H1 (cell line): ENCODE results near the gene DCPS. TPM values are rescaled to one million over a fixed set of nuclear protein-coding genes. Genes with fewer than 3 reads are reported as not detected.

Experiments used
- CTCF ChIA-PET: fragments of 300-600 bp; sonication (Branson Sonifier 250); formaldehyde crosslinking; loops from one replicate; lab custom pipeline; 2021; ENCODE audit not compliant: partially characterized antibody; lab: Charles Lee
- POLR2A ChIA-PET: fragments of 300-600 bp; sonication (Branson Sonifier 250); formaldehyde crosslinking; loops from one replicate; lab custom pipeline; 2021; ENCODE audit warnings: inconsistent platforms; ENCODE audit not compliant: partially characterized antibody; lab: Charles Lee
- DNase-seq, 2 experiments: peaks; one replicate each; pipeline versions ENCODE4 v3.0.0 to v3.0.0-alpha.2; 2010 to 2022; ENCODE audit warnings: low spot score in 2 of 2, low read depth in 1 of 2, mixed read lengths in 1 of 2
- FAIRE-seq: peaks from 2 replicates; lab custom pipeline; 2011; peaks lifted over from hg19 to GRCh38; lab: Jason Lieb, UNC
- H2AFZ ChIP-seq: 2 replicates; pipeline ENCODE4 v1.8.1; 2012; ENCODE audit warnings: low read length, inconsistent platforms
- H2AK5ac ChIP-seq: 2 replicates; pipeline ENCODE4 v1.6.1; 2013; ENCODE audit warnings: low read depth, low read length
- H2BK120ac ChIP-seq: replicated peaks from 2 replicates; pipeline ENCODE3; 2013; ENCODE audit warnings: low read depth, low read length, inconsistent platforms
- H2BK12ac ChIP-seq: 2 replicates; pipeline ENCODE4 v1.6.1; 2013; ENCODE audit warnings: low read depth, low read length
- H2BK15ac ChIP-seq: 2 replicates; pipeline ENCODE4 v1.6.1; 2013; ENCODE audit warnings: low read length
- H2BK20ac ChIP-seq: 2 replicates; pipeline ENCODE4 v1.6.1; 2013; ENCODE audit warnings: low read length
- H2BK5ac ChIP-seq: 2 replicates; pipeline ENCODE4 v1.6.1; 2013; ENCODE audit warnings: low read depth, low read length
- H3K14ac ChIP-seq: 2 replicates; pipeline ENCODE4 v1.6.1; 2013; ENCODE audit warnings: inconsistent platforms; ENCODE audit not compliant: insufficient read length
- H3K18ac ChIP-seq: 2 replicates; pipeline ENCODE4 v1.6.1; 2013; ENCODE audit warnings: low read length; ENCODE audit errors: extremely low read depth
- H3K23ac ChIP-seq: 2 replicates; pipeline ENCODE4 v1.6.1; 2013; ENCODE audit warnings: inconsistent platforms; ENCODE audit not compliant: insufficient read length
- H3K23me2 ChIP-seq: 2 replicates; pipeline ENCODE4 v1.6.1; 2013; ENCODE audit warnings: low read depth, low read length
- H3K27ac ChIP-seq: 2 replicates; pipeline ENCODE4 v1.6.1; 2011; ENCODE audit warnings: low read depth, low read length, inconsistent platforms
- H3K27me3 ChIP-seq, 4 experiments: replicated peaks in 1 of 4; 1 replicate in 1 of 4; 2 replicates in 3 of 4; pipeline versions ENCODE4 v1.6.1 to v1.8.1; 2011 to 2013; ENCODE audit warnings: low read length in 3 of 4, mild to moderate bottlenecking in 3 of 4, inconsistent platforms in 2 of 4, mixed read lengths in 2 of 4, moderate library complexity in 1 of 4; ENCODE audit not compliant: control insufficient read depth in 3 of 4, insufficient read depth in 3 of 4; ENCODE audit errors: extremely low read depth in 1 of 4
- H3K36me3 ChIP-seq, 4 experiments: 2 replicates each; pipeline versions ENCODE4 v1.6.1 to v1.8.1; 2011 to 2013; ENCODE audit warnings: mild to moderate bottlenecking in 4 of 4, low read length in 3 of 4, moderate library complexity in 2 of 4, control low read depth in 1 of 4, inconsistent platforms in 1 of 4; ENCODE audit not compliant: insufficient read depth in 4 of 4, control insufficient read depth in 2 of 4
- H3K4ac ChIP-seq: replicated peaks from 2 replicates; pipeline ENCODE3; 2013; ENCODE audit warnings: low read length, low read depth, mixed read lengths, inconsistent platforms; ENCODE audit not compliant: insufficient read length
- H3K4me1 ChIP-seq, 4 experiments: replicated peaks in 1 of 4; 1 replicate in 1 of 4; 2 replicates in 3 of 4; pipeline versions ENCODE4 v1.6.1 to v1.8.1; 2011 to 2013; ENCODE audit warnings: low read length in 3 of 4, inconsistent platforms in 2 of 4, mixed read lengths in 1 of 4; ENCODE audit not compliant: insufficient read depth in 4 of 4, control insufficient read depth in 3 of 4
- H3K4me2 ChIP-seq, 2 experiments: 2 replicates each; pipeline versions ENCODE4 v1.6.1 to v1.8.1; 2011 to 2013; ENCODE audit warnings: low read depth in 2 of 2, low read length in 2 of 2, control low read depth in 1 of 2, inconsistent platforms in 1 of 2, mild to moderate bottlenecking in 1 of 2; ENCODE audit not compliant: insufficient read depth in 1 of 2
- H3K4me3 ChIP-seq, 4 experiments: fragments of 200-600, 300-600 bp in 1 of 4; sonication (generic), shearing (Covaris generic), sonication (Bioruptor Twin) in 1 of 4; 2 replicates each; pipeline versions ENCODE4 v1.5.1 to v1.8.1; 2011 to 2016; ENCODE audit warnings: low read length in 4 of 4, low read depth in 3 of 4, control low read depth in 2 of 4, inconsistent platforms in 2 of 4, mild to moderate bottlenecking in 2 of 4, mixed read lengths in 1 of 4, moderate library complexity in 1 of 4; ENCODE audit not compliant: insufficient read depth in 2 of 4; ENCODE audit errors: extremely low read depth in 1 of 4
- H3K56ac ChIP-seq: replicated peaks from 2 replicates; pipeline ENCODE3; 2013; ENCODE audit warnings: low read depth, mild to moderate bottlenecking, mixed read lengths, low read length, inconsistent platforms; ENCODE audit not compliant: insufficient read length
- H3K79me1 ChIP-seq: 2 replicates; pipeline ENCODE4 v1.6.1; 2013; ENCODE audit warnings: low read depth, low read length, control low read depth
- H3K79me2 ChIP-seq, 2 experiments: 2 replicates each; pipeline versions ENCODE4 v1.6.1 to v1.8.1; 2012 to 2013; ENCODE audit warnings: low read length in 2 of 2, mild to moderate bottlenecking in 2 of 2, inconsistent platforms in 1 of 2; ENCODE audit not compliant: insufficient read depth in 2 of 2, control insufficient read depth in 1 of 2
- H3K9ac ChIP-seq, 4 experiments: replicated peaks in 1 of 4; 1 replicate in 1 of 4; 2 replicates in 3 of 4; pipeline versions ENCODE4 v1.6.1 to v1.8.1; 2011 to 2013; ENCODE audit warnings: low read depth in 3 of 4, low read length in 3 of 4, control low read depth in 2 of 4, mild to moderate bottlenecking in 2 of 4, moderate library complexity in 2 of 4, inconsistent platforms in 1 of 4; ENCODE audit errors: extremely low read depth in 1 of 4
- H3K9me3 ChIP-seq, 2 experiments: 2 replicates each; pipeline versions ENCODE4 v1.6.1 to v1.8.1; 2012 to 2013; ENCODE audit warnings: mild to moderate bottlenecking in 2 of 2, moderate library complexity in 2 of 2, control low read depth in 1 of 2, inconsistent platforms in 1 of 2, low read depth in 1 of 2, low read length in 1 of 2, mixed read lengths in 1 of 2; ENCODE audit not compliant: insufficient read depth in 2 of 2
- H4K20me1 ChIP-seq, 2 experiments: replicated peaks in 1 of 2; 2 replicates each; pipeline versions ENCODE3 to v1.8.1; 2011 to 2013; ENCODE audit warnings: inconsistent platforms in 2 of 2, low read length in 2 of 2, mild to moderate bottlenecking in 1 of 2; ENCODE audit not compliant: insufficient read depth in 2 of 2, control insufficient read depth in 1 of 2
- H4K5ac ChIP-seq: 2 replicates; pipeline ENCODE4 v1.6.1; 2013; ENCODE audit warnings: low read length, low read depth, mixed read lengths, inconsistent platforms; ENCODE audit not compliant: insufficient read length
- H4K8ac ChIP-seq: 2 replicates; pipeline ENCODE4 v1.8.0; 2013; ENCODE audit warnings: mild to moderate bottlenecking, moderate library complexity, low read length, inconsistent platforms; ENCODE audit not compliant: insufficient read depth; ENCODE audit errors: extremely low read depth
- H4K91ac ChIP-seq: replicated peaks from 2 replicates; pipeline ENCODE3; 2013; ENCODE audit warnings: low read length, mixed read lengths, inconsistent platforms; ENCODE audit not compliant: insufficient read length
- ATF3 ChIP-seq: IDR thresholded peaks from 2 replicates; pipeline ENCODE4 v1.6.1; 2011; ENCODE audit warnings: low read depth, mild to moderate bottlenecking, low read length; ENCODE audit not compliant: insufficient read depth
- CBX5 ChIP-seq: fragments of 300-800, 300-1000 bp; sonication (generic); IDR thresholded peaks from 2 replicates; pipeline ENCODE4 v1.7.1; 2016; ENCODE audit warnings: antibody characterized with exemption, low read length, low read depth
- CHD2 ChIP-seq: IDR thresholded peaks from 2 replicates; pipeline ENCODE4 v1.6.1; 2012; ENCODE audit warnings: low read length, improper control_type of control experiment
- EZH2 ChIP-seq: fragments of 200-600 bp; sonication (generic); IDR thresholded peaks from 2 replicates; pipeline ENCODE4 v1.7.1; 2012; ENCODE audit warnings: low read depth, mild to moderate bottlenecking, moderate library complexity, low read length, inconsistent platforms; ENCODE audit not compliant: severe bottlenecking
- MAX ChIP-seq: IDR thresholded peaks from 2 replicates; pipeline ENCODE4 v1.6.1; 2012; ENCODE audit warnings: inconsistent platforms
- PHF8 ChIP-seq: fragments of 200-600 bp; sonication (generic); conservative IDR thresholded peaks from 2 replicates; pipeline ENCODE4 v1.7.1; 2012; ENCODE audit warnings: low read depth, mild to moderate bottlenecking, inconsistent platforms, low read length, moderate library complexity
- SP1 ChIP-seq: IDR thresholded peaks from 2 replicates; pipeline ENCODE4 v1.6.1; 2011; ENCODE audit warnings: low read depth, low read length
- SP4 ChIP-seq: IDR thresholded peaks from 2 replicates; pipeline ENCODE4 v1.6.1; 2012; ENCODE audit warnings: low read length, inconsistent platforms
- TAF7 ChIP-seq: optimal IDR thresholded peaks from 2 replicates; pipeline ENCODE3; 2011; ENCODE audit warnings: low read depth, mild to moderate bottlenecking, inconsistent platforms, low read length, moderate library complexity, borderline replicate concordance
- TEAD4 ChIP-seq: IDR thresholded peaks from 2 replicates; pipeline ENCODE4 v1.6.1; 2012; ENCODE audit warnings: low read depth, low read length, inconsistent platforms, mixed read lengths
- WGBS, 2 experiments: shearing (Covaris generic) in 1 of 2; methylation state at CpG; one replicate each; pipeline versions ENCODE4 v1.1.6 to v1.1.7; 2013 to 2015; ENCODE audit warnings: low lambda C conversion rate in 2 of 2, mixed read lengths in 2 of 2, inconsistent platforms in 1 of 2, low coverage in 1 of 2, missing lambda C conversion rate in 1 of 2; ENCODE audit not compliant: insufficient replicate concordance in 2 of 2, insufficient coverage in 1 of 2, insufficient read length in 1 of 2; ENCODE audit errors: extremely low coverage in 1 of 2, missing lambda C conversion rate in 1 of 2; 5-methylcytosine and 5-hydroxymethylcytosine counted together
- polyA plus RNA-seq, 7 experiments: library from polyadenylated mRNA; depleted of rRNA in 3 of 7; stranded (reverse) in 5 of 7; unstranded in 2 of 7; fragments of >200 nt in 5 of 7; fragments of 200-250 nt in 2 of 7; gene quantifications; 1 replicate in 5 of 7; 2 replicates in 1 of 7; 4 replicates in 1 of 7; pipeline versions ENCODE4 v1.2.1 to v1.2.3, GENCODE V29; 2011 to 2013; ENCODE audit warnings: missing spikeins in 2 of 7, mixed read lengths in 2 of 7
- total RNA-seq: library from RNA; stranded (reverse); fragmentation: NEBNext Ultra II Directional; extraction: Animal tissue kit (Norgen Biotek cat#: 25700); gene quantifications from 2 replicates; pipeline ENCODE4 v1.2.1, GENCODE V29; 2021

The DCPS gene
- total and polyA plus RNA-seq, 2 of the 8 experiments (the other 6 are each of a cell fraction or from before 2014, with no cell fraction given), result 24.6 to 55.2 TPM

DNA sequence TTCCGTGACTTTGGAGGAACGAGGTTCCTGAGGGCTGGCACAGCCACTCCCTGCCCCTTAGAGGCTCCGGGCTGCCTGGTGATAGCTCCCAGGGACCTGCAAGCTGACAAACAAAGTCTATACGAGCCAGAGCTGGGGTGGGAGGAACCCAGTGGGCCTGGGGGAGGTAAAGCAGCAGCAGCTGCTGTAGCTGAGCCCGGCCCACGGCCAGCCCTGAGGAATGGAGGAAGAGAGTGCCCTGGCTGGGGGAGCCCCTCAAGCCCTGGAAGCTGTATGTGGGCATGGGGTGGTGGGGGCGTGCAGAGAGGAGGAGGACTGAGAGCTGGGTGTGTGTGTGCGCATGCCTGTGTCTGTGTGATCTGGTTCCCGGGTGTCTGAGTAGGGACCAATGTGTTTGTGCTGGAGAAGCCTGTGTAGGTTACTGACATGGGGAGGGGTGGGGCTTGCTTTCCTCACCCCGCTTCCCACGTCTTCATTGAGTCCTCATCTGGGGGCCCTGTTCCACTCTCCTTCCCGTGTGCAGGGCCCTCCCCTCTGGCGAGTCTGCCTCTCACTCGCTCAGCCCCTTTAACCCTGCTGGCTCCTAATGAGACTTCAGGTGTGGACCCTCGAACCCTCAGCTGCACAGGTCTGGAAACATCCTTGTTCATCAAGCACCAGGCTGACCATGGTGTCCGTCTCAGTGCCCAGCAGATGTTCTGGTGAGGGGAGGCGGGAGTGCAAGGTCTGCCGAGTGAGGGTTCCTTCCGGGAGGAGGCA lies 62.4 kb downstream of the DCPS start:
- Histone ChIP-seq H3K4ac (no peak overlapping the region), H2AK5ac (no peak overlapping the region; the same call in 1 of the 2 replicates), H2BK5ac (peak overlapping the region; percentile 52; the same call in 1 of the 2 replicates), H4K20me1 (no peaks in the 10 kb centered on the region), H3K4me2 (peak overlapping the region in 1 of 2 experiments; percentile 11; a peak in 1 of 4 replicates), H2AFZ (no peak overlapping the region), H4K5ac (no peak overlapping the region), H3K79me1 (peaks cover 3% of the 10 kb centered on the region), H2BK120ac (no peak overlapping the region), H2BK12ac (no peak overlapping the region; the same call in 1 of the 2 replicates), H2BK20ac (no peak overlapping the region), H3K9ac (no peak overlapping the region), H3K23ac (no peak overlapping the region), H2BK15ac (no peak overlapping the region), H3K4me3 (no peak overlapping the region; a peak in 1 of 8 replicates), H3K79me2 (peaks cover 2 to 10% of the 10 kb centered on the region in 2 experiments; a peak in 3 of 4 replicates), H4K91ac (peak overlapping the region; percentile 54), H3K56ac (no peak overlapping the region), H3K27ac (no peak overlapping the region), H4K8ac (peak overlapping the region; percentile 71; the same call in 1 of the 2 replicates), H3K4me1 (peaks cover 0 to 26% (median 6%) of the 10 kb centered on the region in 4 experiments; a peak in 5 of 7 replicates), H3K23me2 (no peaks in the 10 kb centered on the region), H3K14ac (no peak overlapping the region), H3K18ac (no peak overlapping the region; the same call in 1 of the 2 replicates), H3K27me3 (no peaks in the 10 kb centered on the region), H3K36me3 (no peaks in the 10 kb centered on the region), H3K9me3 (no peaks in the 10 kb centered on the region)
- ChIA-PET CTCF (interaction anchor here (1.0 to 1.3 kb wide), 3 partner anchors 9 to 114 kb away, joined by 3 to 6 read pairs (median 3); no protein-coding TSS in a partner anchor), POLR2A (no interaction called here)
- FAIRE-seq (no peak), DNase-seq (peak in 1 of 2 experiments; percentile 48)
- 83% methylated on average over 15 of the region's 19 CpGs; no CpG with 5 or more reads in 1 of the 2 experiments for WGBS, 2 experiments
- TF ChIP-seq TEAD4, result no peak
- TF ChIP-seq CBX5, result no peak
- TF ChIP-seq EZH2, result no peak
- no peak for TF ChIP-seq SP4
- TF ChIP-seq ATF3, result no peak
- TF ChIP-seq CHD2, result no peak
- TF ChIP-seq PHF8, result no peak
- no peak for TF ChIP-seq TAF7
- no peak for TF ChIP-seq SP1
- no peak for TF ChIP-seq MAX
